Measurements from ENCODE around the gene CAMKK1.

Gene CAMKK1

DNA sequence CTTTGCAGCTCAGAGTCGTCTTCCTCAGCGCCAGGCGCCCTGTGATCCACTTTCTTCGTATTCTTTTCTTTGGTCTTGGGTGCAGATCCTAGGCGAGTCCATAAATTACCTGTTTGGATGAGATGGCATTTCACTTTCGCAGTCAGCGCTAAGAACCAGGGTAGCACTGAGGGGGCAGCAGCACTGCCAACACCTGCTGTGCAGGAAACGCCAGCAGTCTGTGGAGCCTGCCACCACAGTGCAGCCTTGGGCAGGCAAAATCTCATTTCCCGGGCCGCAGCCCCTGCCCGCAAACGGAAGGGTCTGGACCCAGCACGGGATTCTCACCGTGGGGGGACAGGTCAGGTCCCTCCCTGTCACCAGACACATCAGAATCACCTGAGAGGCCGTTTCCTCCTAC, 79.7 kb downstream of the CAMKK1 start:
- no peak for TF ChIP-seq TOX (CRISPR knock-in tag; IDR thresholded peaks at IDR 0.05; ENCODE audit: borderline replicate concordance)
- no peak for TF ChIP-seq ZC3H10 (CRISPR knock-in tag; IDR thresholded peaks at IDR 0.05)
- TF ChIP-seq RARB (CRISPR knock-in tag; IDR thresholded peaks at IDR 0.05) = no peak
- TF ChIP-seq OSR1 (CRISPR knock-in tag; IDR thresholded peaks at IDR 0.05) = no peak
- no peak for TF ChIP-seq ZNF8 (CRISPR knock-in tag; IDR thresholded peaks at IDR 0.05)
- TF ChIP-seq ESRRG (CRISPR knock-in tag; IDR thresholded peaks at IDR 0.05) = no peak
- TF ChIP-seq BACH2 (CRISPR knock-in tag; IDR thresholded peaks at IDR 0.05; ENCODE audit: borderline replicate concordance) = no peak
- no peak for TF ChIP-seq ZFP30 (CRISPR knock-in tag; IDR thresholded peaks at IDR 0.05)
- TF ChIP-seq, protein P1, sequence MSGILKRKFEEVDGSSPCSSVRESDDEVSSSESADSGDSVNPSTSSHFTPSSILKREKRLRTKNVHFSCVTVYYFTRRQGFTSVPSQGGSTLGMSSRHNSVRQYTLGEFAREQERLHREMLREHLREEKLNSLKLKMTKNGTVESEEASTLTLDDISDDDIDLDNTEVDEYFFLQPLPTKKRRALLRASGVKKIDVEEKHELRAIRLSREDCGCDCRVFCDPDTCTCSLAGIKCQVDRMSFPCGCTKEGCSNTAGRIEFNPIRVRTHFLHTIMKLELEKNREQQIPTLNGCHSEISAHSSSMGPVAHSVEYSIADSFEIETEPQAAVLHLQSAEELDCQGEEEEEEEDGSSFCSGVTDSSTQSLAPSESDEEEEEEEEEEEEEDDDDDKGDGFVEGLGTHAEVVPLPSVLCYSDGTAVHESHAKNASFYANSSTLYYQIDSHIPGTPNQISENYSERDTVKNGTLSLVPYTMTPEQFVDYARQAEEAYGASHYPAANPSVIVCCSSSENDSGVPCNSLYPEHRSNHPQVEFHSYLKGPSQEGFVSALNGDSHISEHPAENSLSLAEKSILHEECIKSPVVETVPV (CRISPR knock-in tag; IDR thresholded peaks at IDR 0.05) = no peak
- no peak for TF ChIP-seq ZFP3 (CRISPR knock-in tag; IDR thresholded peaks at IDR 0.05)
- no peak for TF ChIP-seq TCF4 (CRISPR knock-in tag; IDR thresholded peaks at IDR 0.05; ENCODE audit: borderline replicate concordance)
- TF ChIP-seq, protein P2, sequence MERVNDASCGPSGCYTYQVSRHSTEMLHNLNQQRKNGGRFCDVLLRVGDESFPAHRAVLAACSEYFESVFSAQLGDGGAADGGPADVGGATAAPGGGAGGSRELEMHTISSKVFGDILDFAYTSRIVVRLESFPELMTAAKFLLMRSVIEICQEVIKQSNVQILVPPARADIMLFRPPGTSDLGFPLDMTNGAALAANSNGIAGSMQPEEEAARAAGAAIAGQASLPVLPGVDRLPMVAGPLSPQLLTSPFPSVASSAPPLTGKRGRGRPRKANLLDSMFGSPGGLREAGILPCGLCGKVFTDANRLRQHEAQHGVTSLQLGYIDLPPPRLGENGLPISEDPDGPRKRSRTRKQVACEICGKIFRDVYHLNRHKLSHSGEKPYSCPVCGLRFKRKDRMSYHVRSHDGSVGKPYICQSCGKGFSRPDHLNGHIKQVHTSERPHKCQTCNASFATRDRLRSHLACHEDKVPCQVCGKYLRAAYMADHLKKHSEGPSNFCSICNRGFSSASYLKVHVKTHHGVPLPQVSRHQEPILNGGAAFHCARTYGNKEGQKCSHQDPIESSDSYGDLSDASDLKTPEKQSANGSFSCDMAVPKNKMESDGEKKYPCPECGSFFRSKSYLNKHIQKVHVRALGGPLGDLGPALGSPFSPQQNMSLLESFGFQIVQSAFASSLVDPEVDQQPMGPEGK (CRISPR knock-in tag; IDR thresholded peaks at IDR 0.05; ENCODE audit: borderline replicate concordance) = no peak
- no peak for TF ChIP-seq PPARA (CRISPR knock-in tag; IDR thresholded peaks at IDR 0.05; ENCODE audit: borderline replicate concordance)
- TF ChIP-seq ZNF565 (CRISPR knock-in tag; conservative IDR thresholded peaks at IDR 0.05; ENCODE audit: low read depth) = no peak
- no peak for TF ChIP-seq ZNF70 (CRISPR knock-in tag; IDR thresholded peaks at IDR 0.05)
- TF ChIP-seq GLIS3 (CRISPR knock-in tag; IDR thresholded peaks at IDR 0.05) = no peak
- TF ChIP-seq CSDC2 (CRISPR knock-in tag; IDR thresholded peaks at IDR 0.05) = no peak
- no peak for TF ChIP-seq ARNTL (CRISPR knock-in tag; IDR thresholded peaks at IDR 0.05; ENCODE audit: borderline replicate concordance, low read depth)
- TF ChIP-seq, protein P3, sequence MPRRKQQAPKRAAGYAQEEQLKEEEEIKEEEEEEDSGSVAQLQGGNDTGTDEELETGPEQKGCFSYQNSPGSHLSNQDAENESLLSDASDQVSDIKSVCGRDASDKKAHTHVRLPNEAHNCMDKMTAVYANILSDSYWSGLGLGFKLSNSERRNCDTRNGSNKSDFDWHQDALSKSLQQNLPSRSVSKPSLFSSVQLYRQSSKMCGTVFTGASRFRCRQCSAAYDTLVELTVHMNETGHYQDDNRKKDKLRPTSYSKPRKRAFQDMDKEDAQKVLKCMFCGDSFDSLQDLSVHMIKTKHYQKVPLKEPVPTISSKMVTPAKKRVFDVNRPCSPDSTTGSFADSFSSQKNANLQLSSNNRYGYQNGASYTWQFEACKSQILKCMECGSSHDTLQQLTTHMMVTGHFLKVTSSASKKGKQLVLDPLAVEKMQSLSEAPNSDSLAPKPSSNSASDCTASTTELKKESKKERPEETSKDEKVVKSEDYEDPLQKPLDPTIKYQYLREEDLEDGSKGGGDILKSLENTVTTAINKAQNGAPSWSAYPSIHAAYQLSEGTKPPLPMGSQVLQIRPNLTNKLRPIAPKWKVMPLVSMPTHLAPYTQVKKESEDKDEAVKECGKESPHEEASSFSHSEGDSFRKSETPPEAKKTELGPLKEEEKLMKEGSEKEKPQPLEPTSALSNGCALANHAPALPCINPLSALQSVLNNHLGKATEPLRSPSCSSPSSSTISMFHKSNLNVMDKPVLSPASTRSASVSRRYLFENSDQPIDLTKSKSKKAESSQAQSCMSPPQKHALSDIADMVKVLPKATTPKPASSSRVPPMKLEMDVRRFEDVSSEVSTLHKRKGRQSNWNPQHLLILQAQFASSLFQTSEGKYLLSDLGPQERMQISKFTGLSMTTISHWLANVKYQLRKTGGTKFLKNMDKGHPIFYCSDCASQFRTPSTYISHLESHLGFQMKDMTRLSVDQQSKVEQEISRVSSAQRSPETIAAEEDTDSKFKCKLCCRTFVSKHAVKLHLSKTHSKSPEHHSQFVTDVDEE (CRISPR knock-in tag; IDR thresholded peaks at IDR 0.05) = no peak
- no peak for ATAC-seq

DNA sequence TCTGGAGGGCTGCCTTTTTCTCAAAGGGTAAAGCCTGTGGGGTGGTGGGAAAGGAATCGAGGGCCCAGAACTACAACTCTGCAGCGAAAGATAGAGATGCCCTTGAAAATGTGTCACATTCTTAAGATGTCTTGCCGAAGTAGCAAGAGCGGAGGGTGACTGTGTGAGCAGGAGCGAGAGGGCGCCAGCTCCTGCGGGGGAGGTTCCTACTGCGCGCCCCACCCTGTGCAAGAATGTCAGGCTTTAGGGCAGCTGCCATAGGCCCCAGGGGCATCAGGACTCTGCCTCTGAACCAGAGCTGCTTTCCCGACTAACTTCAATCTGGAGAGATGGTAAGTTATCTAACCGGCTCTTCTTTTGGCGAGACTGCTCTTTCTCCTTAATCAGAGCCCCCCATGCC, 80.1 kb downstream of the CAMKK1 start:
- ATAC-seq = no peak
- TF ChIP-seq, protein P4, sequence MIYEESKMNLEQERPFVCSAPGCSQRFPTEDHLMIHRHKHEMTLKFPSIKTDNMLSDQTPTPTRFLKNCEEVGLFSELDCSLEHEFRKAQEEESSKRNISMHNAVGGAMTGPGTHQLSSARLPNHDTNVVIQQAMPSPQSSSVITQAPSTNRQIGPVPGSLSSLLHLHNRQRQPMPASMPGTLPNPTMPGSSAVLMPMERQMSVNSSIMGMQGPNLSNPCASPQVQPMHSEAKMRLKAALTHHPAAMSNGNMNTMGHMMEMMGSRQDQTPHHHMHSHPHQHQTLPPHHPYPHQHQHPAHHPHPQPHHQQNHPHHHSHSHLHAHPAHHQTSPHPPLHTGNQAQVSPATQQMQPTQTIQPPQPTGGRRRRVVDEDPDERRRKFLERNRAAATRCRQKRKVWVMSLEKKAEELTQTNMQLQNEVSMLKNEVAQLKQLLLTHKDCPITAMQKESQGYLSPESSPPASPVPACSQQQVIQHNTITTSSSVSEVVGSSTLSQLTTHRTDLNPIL (CRISPR knock-in tag; IDR thresholded peaks at IDR 0.05; ENCODE audit: low read depth) = no peak
- TF ChIP-seq ARNTL (CRISPR knock-in tag; IDR thresholded peaks at IDR 0.05; ENCODE audit: borderline replicate concordance, low read depth) = no peak
- no peak for TF ChIP-seq BACH2 (CRISPR knock-in tag; IDR thresholded peaks at IDR 0.05; ENCODE audit: borderline replicate concordance)
- no peak for TF ChIP-seq ESRRG (CRISPR knock-in tag; IDR thresholded peaks at IDR 0.05)
- no peak for TF ChIP-seq GLIS3 (CRISPR knock-in tag; IDR thresholded peaks at IDR 0.05)
- TF ChIP-seq ZFP3 (CRISPR knock-in tag; IDR thresholded peaks at IDR 0.05) = no peak
- no peak for TF ChIP-seq ZFP30 (CRISPR knock-in tag; IDR thresholded peaks at IDR 0.05)
- no peak for TF ChIP-seq ZC3H10 (CRISPR knock-in tag; IDR thresholded peaks at IDR 0.05)
- TF ChIP-seq RARB (CRISPR knock-in tag; IDR thresholded peaks at IDR 0.05) = no peak
- TF ChIP-seq, protein P3 (CRISPR knock-in tag; IDR thresholded peaks at IDR 0.05) = no peak
- TF ChIP-seq ZNF70 (CRISPR knock-in tag; IDR thresholded peaks at IDR 0.05) = no peak
- TF ChIP-seq SNAI2 (CRISPR knock-in tag; IDR thresholded peaks at IDR 0.05) = no peak
- TF ChIP-seq PPARA (CRISPR knock-in tag; IDR thresholded peaks at IDR 0.05; ENCODE audit: borderline replicate concordance) = no peak
- no peak for TF ChIP-seq ZNF8 (CRISPR knock-in tag; IDR thresholded peaks at IDR 0.05)
- no peak for TF ChIP-seq CSDC2 (CRISPR knock-in tag; IDR thresholded peaks at IDR 0.05)
- TF ChIP-seq TOX (CRISPR knock-in tag; IDR thresholded peaks at IDR 0.05; ENCODE audit: borderline replicate concordance) = no peak
- TF ChIP-seq OSR1 (CRISPR knock-in tag; IDR thresholded peaks at IDR 0.05) = no peak
- TF ChIP-seq, protein P2 (CRISPR knock-in tag; IDR thresholded peaks at IDR 0.05; ENCODE audit: borderline replicate concordance) = no peak
- TF ChIP-seq, protein P1 (CRISPR knock-in tag; IDR thresholded peaks at IDR 0.05) = no peak
- TF ChIP-seq ZNF565 (CRISPR knock-in tag; conservative IDR thresholded peaks at IDR 0.05; ENCODE audit: low read depth) = no peak
